Testis (tissue), 2 donors: ENCODE data around the gene PTPRN2.

Source experiments
- POLR2A ChIP-seq: fragments of 450-650 bp; IDR thresholded peaks from one replicate; pipeline ENCODE4 v1.6.1; 2017; ENCODE audit warnings: antibody characterized with exemption, mild to moderate bottlenecking, moderate library complexity
- TF ChIP-seq, protein P1 (sequence below), 3 experiments: fragments of 450-650 bp in 2 of 3; fragments of 200-600 bp in 1 of 3; sonication (generic) in 1 of 3; IDR thresholded peaks; one replicate each; pipeline ENCODE4 v1.5.1; 2016 to 2019; ENCODE audit warnings: antibody characterized with exemption in 3 of 3, mild to moderate bottlenecking in 2 of 3, moderate library complexity in 1 of 3

DNA sequence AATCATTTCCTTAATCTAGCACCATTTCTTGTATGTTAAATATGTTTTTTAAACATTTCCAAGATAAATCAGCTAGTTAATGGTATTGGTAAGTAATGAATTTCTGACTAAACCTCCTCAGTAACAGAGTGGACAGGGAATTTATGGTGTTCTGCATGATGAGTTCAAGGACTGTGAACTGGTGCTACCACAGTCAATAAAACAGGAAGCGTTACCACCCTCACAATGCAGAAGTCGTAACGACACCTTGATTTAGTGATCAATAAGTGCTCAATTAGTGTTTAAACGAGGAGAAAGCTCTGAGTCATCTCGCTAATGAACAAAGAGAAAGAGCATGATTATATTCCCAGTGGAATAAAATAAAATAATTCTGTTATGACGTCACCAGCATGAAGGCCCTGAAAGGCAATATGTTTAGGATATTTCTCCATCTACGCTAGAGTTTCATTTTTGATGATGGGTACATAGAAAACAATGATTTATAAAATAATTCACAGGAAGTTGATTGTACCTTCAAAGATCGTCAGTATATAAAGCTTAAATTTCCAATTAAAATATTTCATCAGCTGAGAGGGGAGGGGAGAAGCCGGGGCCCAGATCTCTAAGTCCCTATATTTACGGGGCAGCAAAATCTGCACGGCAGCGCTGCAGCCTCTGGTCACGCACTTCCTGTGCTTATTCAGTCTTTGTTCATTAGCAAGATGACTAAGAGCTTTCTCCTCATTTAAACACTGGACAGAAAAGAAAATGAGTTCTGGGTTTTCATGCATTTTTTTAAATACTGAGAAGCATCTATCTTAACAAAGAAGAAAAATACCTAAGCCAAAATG lies 400.5 kb downstream of the PTPRN2 start:
- TF ChIP-seq, protein P1, sequence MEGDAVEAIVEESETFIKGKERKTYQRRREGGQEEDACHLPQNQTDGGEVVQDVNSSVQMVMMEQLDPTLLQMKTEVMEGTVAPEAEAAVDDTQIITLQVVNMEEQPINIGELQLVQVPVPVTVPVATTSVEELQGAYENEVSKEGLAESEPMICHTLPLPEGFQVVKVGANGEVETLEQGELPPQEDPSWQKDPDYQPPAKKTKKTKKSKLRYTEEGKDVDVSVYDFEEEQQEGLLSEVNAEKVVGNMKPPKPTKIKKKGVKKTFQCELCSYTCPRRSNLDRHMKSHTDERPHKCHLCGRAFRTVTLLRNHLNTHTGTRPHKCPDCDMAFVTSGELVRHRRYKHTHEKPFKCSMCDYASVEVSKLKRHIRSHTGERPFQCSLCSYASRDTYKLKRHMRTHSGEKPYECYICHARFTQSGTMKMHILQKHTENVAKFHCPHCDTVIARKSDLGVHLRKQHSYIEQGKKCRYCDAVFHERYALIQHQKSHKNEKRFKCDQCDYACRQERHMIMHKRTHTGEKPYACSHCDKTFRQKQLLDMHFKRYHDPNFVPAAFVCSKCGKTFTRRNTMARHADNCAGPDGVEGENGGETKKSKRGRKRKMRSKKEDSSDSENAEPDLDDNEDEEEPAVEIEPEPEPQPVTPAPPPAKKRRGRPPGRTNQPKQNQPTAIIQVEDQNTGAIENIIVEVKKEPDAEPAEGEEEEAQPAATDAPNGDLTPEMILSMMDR (IDR thresholded peaks at IDR 0.05) = no peak
- TF ChIP-seq POLR2A = no peak
